Activated naive CD8-positive, alpha-beta T cell (primary cell): ENCODE results near the gene TBC1D14.
A peak's percentile ranks its signal among the peaks of the same experiment; 100 is the strongest.

Source experiments
- H3K27ac Mint-ChIP-seq: one replicate; pipeline ENCODE4 v1.8.0; 2021; ENCODE audit warnings: mixed read lengths
- H3K27me3 Mint-ChIP-seq: one replicate; pipeline ENCODE4 v1.8.0; 2021; ENCODE audit warnings: mixed read lengths
- H3K36me3 Mint-ChIP-seq: one replicate; pipeline ENCODE4 v1.8.0; 2021; ENCODE audit warnings: mixed read lengths
- H3K4me1 Mint-ChIP-seq: one replicate; pipeline ENCODE4 v1.8.0; 2021; ENCODE audit warnings: low read depth, mixed read lengths
- H3K4me3 Mint-ChIP-seq: one replicate; pipeline ENCODE4 v1.8.0; 2021; ENCODE audit warnings: mild to moderate bottlenecking, mixed read lengths
- H3K9me3 Mint-ChIP-seq: one replicate; pipeline ENCODE4 v1.8.0; 2021; ENCODE audit warnings: low read depth, mixed read lengths

The TBC1D14 gene

DNA sequence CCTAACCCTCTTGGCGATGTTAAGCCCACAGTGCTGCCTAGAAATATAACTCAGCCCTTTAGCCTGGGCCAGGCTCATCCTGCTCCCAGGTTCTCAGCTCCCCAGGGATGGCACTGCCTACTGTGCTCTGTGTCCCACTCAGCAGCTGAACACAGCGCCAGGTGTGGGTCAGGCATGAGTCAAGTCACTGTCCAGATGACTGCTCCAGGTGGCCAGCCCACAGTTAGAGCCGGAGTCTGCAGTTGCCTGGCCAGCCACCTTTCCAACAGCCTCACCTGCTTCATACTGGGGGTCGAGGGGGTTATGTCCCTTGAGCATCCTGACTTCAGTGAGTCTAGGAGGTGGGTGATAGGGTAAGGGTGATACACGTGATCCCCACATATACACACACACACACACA is 48.4 kb downstream of the TBC1D14 start:
- Mint-ChIP-seq H3K4me1 (peaks cover 47% of the 10 kb centered on the region), H3K27me3 (no peaks in the 10 kb centered on the region), H3K27ac (no peak overlapping the region), H3K9me3 (no peaks in the 10 kb centered on the region), H3K36me3 (no peaks in the 10 kb centered on the region), H3K4me3 (no peak overlapping the region)

DNA sequence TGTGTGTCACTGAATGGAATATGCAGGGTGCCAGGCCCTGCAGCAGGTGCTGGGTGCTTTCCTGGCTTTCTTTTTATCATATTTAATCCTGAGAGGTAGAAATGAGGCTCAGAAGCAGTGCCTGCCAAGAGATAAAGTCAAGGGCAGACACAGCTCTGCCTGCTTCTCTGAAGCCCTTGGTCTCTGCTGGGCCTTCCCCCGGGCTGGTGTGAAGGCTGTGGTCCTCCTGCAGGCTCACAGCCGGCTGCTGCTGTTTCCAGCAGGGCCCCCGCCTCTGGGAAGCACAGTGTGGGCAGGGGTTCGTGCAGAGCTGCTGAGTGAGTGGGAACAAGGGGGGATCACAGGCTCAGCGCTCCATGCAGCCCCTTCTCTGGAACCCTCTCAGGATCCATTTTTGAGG is 49.6 kb downstream of the TBC1D14 start:
- Mint-ChIP-seq H3K4me3 (no peak overlapping the region), H3K36me3 (no peaks in the 10 kb centered on the region), H3K27ac (no peak overlapping the region), H3K9me3 (no peaks in the 10 kb centered on the region), H3K4me1 (peaks cover 49% of the 10 kb centered on the region), H3K27me3 (no peaks in the 10 kb centered on the region)

DNA sequence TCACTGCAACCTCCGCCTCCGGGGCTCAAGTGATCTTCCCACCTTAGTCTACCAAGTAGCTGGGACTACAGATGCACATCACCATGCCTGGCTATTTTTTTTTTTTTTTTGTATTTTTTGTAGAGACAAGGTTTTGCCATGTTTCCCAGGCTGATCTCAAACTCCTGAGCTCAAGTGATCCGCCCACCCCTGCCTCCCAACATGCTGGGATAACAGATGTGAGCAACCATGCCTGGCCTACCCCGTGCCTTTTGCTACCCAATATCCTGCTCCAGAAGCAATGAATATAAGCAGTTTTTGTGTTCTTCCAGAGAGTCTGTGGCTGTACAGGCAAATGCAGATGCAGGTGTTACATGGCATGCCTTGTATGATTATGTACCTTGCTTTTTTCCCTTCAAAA is 50.5 kb downstream of the TBC1D14 start:
- Mint-ChIP-seq H3K9me3 (no peaks in the 10 kb centered on the region), H3K27ac (no peak overlapping the region), H3K27me3 (no peaks in the 10 kb centered on the region), H3K4me1 (peaks cover 48% of the 10 kb centered on the region), H3K36me3 (no peaks in the 10 kb centered on the region), H3K4me3 (no peak overlapping the region)

DNA sequence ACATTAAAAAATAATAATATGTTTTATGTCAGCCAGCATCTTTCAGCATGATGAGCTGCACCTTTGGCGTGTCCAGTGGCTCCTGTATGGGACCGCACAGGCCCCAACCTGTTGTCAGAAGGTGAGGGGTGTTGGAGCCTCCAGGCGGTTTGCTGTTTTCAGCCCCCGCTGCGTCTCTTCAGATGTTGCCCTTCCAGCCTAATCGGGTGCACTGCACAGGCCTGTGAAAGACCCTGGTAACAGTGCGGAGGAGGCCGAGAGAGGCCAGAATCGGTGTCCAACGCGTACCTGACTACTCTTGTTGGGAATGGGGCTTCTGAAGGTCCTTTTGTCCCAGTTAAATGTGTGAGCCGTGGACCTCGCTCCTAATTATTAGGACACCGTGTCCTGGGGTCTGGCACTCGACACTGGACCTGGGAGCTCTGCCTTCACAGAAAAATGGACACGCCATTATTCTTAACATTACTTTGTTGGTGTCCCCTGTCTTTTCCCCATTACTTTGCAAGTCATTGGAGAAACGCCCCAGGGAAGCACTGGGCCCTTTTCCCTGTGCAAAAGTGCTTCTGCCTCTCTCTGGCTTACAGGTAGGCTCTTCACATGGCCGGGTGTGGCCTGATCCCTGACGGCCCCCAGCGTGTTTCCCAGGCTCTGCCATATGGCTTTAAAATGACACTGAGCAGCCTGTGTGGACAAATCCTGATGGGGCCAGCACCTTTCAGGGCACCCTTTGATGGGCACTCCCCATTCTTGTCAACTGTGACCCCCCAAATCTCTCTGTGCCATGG is 51.2 kb downstream of the TBC1D14 start:
- Mint-ChIP-seq H3K27ac (no peak overlapping the region), H3K4me3 (no peak overlapping the region), H3K9me3 (no peaks in the 10 kb centered on the region), H3K27me3 (no peaks in the 10 kb centered on the region), H3K36me3 (no peaks in the 10 kb centered on the region), H3K4me1 (peaks cover 51% of the 10 kb centered on the region)

DNA sequence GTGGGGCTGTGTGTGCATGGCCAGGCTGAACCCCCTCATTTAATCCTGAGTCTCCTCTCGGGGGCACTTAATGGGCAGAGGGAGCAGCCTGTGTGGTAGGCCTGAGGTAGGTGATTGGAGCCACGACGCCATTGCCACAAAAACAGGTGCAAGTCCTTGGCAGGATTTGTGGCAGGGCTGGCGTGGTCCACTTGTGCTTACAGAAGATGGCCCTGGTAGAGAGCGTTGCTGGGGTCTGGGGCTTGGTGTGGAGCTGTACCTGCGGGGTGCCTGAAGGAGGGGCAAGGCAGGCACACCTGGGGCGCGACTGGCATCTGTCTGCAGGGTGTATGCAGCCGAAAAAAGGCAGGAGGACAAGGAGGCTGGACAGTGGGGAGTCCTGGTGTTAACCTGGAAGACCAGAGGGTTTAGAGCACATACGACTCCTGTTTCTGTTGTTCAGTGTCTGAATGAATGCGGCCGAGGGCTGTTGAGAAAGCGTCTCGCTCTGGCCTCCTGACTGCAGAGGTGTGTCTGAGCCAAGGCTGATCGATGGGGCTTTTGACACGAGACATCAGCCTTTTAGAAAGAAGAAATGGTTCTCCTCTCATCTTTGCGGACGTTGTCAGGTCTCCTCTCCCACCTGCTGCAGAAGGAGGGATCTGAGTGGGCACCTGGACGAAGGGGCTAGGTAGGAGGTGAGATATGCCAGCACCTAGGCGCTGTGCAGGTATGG is 52.0 kb downstream of the TBC1D14 start:
- Mint-ChIP-seq H3K4me1 (peaks cover 47% of the 10 kb centered on the region), H3K4me3 (no peak overlapping the region), H3K9me3 (no peaks in the 10 kb centered on the region), H3K36me3 (no peaks in the 10 kb centered on the region), H3K27ac (no peak overlapping the region), H3K27me3 (no peaks in the 10 kb centered on the region)

DNA sequence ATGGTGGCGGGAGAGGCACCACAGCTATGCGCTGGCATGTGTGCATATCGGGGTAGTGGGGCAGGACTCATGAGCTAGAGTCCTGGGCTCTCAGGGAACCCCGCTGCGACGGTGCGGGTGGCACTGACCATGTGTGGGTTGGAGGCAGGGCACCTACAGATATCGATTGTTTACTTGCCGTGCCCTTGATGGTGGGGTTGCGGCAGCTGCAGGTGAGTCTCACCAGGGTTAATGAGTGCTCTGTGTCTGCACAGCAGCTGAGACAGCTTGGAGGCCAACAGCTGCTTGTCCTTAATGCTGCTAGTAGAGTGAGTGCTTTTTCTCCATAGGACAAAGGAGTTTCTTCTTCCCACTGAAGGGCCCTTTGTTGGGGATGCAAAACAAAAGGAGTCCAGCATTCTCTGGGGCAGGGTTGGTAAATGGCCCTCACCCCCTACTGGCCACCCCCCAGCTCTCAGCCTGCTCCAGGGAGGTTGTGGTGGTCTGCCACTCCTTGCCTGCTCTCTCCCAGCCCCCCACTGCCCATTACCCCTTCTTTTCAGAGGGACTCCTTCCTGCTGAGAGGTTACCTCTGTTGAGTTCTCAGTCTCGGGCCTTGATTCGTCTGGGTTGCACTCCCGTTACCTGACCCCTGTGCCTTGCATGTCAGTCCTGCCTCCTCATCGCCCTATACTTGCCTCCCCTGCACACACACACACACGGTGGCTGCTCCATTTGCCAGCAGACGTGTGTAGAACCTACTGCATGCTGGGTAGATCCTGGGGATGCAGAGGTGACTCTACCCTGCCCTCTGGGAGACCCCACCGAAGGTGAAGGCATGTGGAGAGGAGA is 52.8 kb downstream of the TBC1D14 start:
- H3K4me3 Mint-ChIP-seq: no peak overlapping the region
- no peaks in the 10 kb centered on the region for H3K36me3 Mint-ChIP-seq
- peaks cover 39% of the 10 kb centered on the region for H3K4me1 Mint-ChIP-seq
- H3K27me3 Mint-ChIP-seq: no peaks in the 10 kb centered on the region
- H3K9me3 Mint-ChIP-seq: no peaks in the 10 kb centered on the region
- no peak overlapping the region for H3K27ac Mint-ChIP-seq

DNA sequence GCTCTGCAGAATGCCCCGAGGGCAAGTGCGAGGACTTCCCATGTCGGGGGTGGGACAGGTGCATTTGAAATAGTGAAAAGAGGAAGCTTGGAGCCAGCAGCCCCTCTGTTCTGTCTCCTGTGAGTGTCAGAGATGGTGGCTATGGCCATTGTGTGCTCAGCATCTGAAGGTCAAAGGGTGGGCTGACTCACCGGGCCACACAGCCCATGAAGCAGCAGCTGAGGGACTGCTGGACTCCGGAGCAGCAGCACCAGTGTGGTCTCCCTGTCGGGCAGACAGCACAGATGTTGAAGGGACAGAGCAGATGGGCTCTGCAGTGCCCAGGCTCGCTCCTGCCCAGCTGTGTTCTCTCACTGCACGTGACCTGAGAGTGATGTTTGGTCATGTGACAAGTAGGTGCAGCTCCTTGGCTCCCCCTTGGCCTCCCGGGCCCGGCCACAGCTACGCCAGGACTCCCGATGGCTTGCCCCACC is 53.5 kb downstream of the TBC1D14 start:
- H3K9me3 Mint-ChIP-seq: no peaks in the 10 kb centered on the region
- peaks cover 36% of the 10 kb centered on the region for H3K4me1 Mint-ChIP-seq
- H3K36me3 Mint-ChIP-seq: no peaks in the 10 kb centered on the region
- no peak overlapping the region for H3K27ac Mint-ChIP-seq
- H3K27me3 Mint-ChIP-seq: no peaks in the 10 kb centered on the region
- no peak overlapping the region for H3K4me3 Mint-ChIP-seq

DNA sequence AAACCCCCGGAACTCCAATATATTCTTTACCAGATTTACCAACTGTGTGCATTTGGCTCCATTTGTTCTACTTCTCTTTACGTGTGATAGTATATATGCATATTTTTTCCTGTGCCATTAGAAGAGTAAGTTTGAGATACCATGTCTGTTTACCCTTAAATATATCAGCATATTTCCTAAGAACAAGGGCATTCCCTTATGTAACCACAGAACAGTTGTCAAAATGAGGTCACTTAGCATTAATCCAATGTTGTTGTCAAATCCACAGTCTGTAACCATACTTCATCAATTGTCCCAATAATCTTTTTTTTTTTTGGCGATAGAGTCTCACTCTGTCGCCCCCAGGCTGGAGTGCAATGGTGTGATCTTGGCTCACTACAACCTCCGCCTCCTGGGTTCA is 55.2 kb downstream of the TBC1D14 start:
- Mint-ChIP-seq H3K27me3 (no peaks in the 10 kb centered on the region), H3K4me1 (peaks cover 32% of the 10 kb centered on the region), H3K4me3 (no peak overlapping the region), H3K9me3 (no peaks in the 10 kb centered on the region), H3K36me3 (no peaks in the 10 kb centered on the region), H3K27ac (no peak overlapping the region)

DNA sequence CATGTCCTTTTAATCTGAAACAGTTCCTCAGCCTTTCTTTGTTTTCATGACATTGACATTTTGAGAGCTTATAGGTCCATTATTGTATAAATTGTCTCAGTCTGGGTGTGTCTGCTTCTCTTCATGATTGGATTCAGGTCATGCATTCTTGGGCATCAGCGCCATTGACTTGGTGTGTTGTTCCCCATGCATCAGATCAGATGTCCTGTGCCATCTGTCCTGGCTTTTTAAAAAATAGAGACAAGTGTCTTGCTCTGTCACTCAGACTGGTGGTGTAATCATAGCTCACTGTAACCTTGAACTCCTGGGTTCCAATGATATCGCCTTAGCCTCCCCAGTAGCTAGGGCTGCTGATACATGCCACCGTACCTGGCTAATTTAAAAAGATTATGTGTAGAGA is 55.7 kb downstream of the TBC1D14 start:
- no peaks in the 10 kb centered on the region for H3K9me3 Mint-ChIP-seq
- no peak overlapping the region for H3K4me3 Mint-ChIP-seq
- H3K27me3 Mint-ChIP-seq: no peaks in the 10 kb centered on the region
- H3K36me3 Mint-ChIP-seq: no peaks in the 10 kb centered on the region
- H3K27ac Mint-ChIP-seq: peak overlapping the region; percentile 58
- H3K4me1 Mint-ChIP-seq: peaks cover 32% of the 10 kb centered on the region

DNA sequence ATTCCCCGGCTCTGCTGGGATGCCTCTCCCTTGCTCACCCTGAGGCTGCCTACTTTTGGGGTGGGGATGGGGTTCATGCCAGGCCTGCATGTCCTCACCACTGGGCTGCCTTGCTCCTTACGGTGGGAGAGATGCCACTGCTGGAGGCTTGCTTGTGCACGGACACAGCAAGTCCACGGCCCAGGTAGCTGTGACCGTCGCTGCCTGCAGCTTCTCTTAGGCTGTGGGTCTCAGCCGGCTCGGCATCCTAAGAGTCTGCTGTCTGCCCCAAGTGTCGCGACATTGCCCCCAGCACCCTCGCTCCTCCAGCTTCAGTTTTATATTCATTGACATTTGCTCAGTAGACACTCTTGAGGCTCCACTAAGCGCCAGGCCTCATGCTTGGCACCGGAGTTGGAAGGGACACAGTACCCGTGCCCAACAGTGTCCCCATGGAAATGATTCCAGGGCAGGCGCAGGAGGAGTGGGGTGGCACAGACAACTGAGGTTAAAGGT is 58.3 kb downstream of the TBC1D14 start:
- H3K4me1 Mint-ChIP-seq: peaks cover 21% of the 10 kb centered on the region
- H3K36me3 Mint-ChIP-seq: no peaks in the 10 kb centered on the region
- no peak overlapping the region for H3K4me3 Mint-ChIP-seq
- H3K27me3 Mint-ChIP-seq: no peaks in the 10 kb centered on the region
- H3K27ac Mint-ChIP-seq: no peak overlapping the region
- no peaks in the 10 kb centered on the region for H3K9me3 Mint-ChIP-seq

DNA sequence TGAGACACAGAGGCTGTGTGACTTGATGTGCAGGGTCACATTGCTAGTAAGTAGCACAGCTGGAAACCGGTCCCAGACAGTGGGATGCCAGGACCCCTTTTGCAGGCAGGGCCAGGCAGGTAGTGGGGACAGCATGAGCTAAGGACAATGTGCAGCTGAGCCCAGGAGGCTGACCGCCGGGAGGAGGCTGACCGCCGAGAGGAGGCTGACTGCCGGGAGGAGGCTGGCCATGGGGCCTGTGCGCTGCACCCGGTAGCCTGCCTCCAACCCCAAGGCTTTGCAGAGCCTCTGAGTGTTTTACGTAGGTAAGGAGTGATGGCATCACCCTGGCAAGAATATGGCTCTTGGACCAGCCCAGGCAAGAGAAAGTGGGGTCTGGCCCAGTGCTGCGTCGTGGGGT is 58.9 kb downstream of the TBC1D14 start:
- Mint-ChIP-seq H3K4me1 (peaks cover 23% of the 10 kb centered on the region), H3K27me3 (no peaks in the 10 kb centered on the region)

DNA sequence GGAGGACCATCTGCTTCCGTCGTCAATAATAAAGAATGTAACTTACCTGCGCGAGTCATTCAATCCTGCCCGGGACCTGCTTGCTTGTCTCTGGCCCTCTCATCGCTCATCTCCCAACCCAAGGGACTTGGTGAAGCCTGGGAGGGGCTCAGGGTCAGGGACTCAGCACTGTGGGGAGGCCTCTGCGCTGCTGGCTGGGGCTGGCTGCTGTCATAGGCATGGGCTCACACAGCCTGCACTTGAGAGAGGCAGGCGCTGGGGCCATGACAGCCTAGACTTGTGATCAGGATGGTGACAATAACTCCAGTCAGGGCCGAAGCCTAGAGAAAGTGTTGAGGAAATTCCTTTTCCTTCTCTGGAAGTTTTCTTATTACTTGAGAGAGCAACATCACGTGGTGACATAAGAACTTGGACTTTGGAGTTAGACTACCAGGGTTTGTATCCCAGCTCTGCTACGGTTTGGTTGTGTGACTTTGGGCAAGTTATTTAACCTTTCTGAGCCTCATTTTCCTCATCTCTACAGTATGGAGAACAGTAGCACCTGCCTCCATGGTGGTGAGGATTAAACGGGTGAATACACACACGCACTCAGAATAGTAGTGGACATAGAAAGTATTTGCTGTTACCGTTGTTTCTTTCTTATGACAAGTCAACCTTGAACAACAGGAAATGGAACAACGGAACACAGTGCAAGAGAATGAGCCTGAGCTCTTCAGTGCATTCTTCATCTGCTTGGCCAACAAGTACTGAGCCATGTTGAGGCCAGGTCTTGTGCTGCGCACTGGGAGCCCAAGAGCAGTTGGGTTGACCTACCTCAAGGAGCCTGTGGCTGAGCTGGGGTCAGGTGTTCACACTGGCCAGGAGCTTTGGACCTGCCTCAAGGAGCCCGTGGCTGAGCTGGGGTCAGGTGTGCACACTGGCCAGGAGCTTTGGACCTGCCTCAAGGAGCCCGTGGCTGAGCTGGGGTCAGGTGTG is 60.5 kb downstream of the TBC1D14 start:
- H3K27me3 Mint-ChIP-seq: no peaks in the 10 kb centered on the region
- H3K36me3 Mint-ChIP-seq: no peaks in the 10 kb centered on the region
- peaks cover 20% of the 10 kb centered on the region for H3K4me1 Mint-ChIP-seq
- H3K27ac Mint-ChIP-seq: no peak overlapping the region
- H3K9me3 Mint-ChIP-seq: no peaks in the 10 kb centered on the region
- H3K4me3 Mint-ChIP-seq: no peak overlapping the region

More for the DNA sequence above, 58.9 kb downstream of the TBC1D14 start:
- H3K36me3 Mint-ChIP-seq: no peaks in the 10 kb centered on the region
- H3K4me3 Mint-ChIP-seq: no peak overlapping the region
- no peak overlapping the region for H3K27ac Mint-ChIP-seq
- H3K9me3 Mint-ChIP-seq: no peaks in the 10 kb centered on the region

DNA sequence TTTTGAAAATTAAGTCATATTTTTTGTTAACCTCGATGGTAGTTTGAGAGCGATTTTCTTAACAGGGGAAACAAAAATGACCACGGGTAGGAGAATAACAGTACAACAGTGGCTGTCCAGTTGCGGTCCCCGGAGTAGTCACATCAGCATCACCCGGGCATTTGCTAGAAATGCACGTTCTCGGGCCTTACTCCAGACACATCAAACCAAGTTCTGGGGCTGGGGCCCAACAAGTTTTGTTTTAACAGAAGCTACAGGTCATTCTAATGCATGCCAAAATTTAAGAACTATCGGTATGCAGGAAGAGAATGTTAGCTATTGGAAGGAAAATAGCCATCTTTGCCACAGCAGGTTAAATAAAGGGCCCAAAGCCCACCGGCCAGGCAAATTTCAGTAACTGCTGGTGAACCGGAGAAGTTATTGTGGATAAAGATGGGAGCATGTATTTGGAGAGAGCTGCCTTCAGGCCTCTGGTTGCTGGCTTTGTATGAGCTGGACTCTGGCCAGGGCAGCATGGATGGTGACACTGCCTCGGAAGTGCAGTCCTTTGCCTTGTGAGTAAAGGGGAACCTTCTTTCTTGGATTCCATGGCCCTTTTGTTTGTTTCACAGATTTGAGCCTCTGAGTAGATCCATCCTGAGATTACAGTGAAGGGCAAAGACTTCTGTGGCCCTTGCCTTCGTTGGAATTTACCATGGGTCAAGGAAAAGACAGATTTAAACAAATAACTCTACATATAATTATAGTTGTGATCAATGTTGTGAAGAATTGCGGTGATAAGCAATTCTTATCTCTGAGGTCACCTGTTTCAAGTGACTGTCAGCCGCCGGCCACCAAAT is 62.1 kb downstream of the TBC1D14 start:
- H3K27ac Mint-ChIP-seq: no peak overlapping the region

More for the DNA sequence above, 62.1 kb downstream of the TBC1D14 start:
- no peaks in the 10 kb centered on the region for H3K9me3 Mint-ChIP-seq
- peaks cover 3% of the 10 kb centered on the region for H3K36me3 Mint-ChIP-seq
- H3K27me3 Mint-ChIP-seq: no peaks in the 10 kb centered on the region
- peaks cover 11% of the 10 kb centered on the region for H3K4me1 Mint-ChIP-seq
- H3K4me3 Mint-ChIP-seq: no peak overlapping the region
